ENCODE measurements around the gene HYAL3. TPM values are rescaled to one million over a fixed set of nuclear protein-coding genes. Genes with fewer than 3 reads are reported as not detected.
A peak's percentile ranks its signal among the peaks of the same experiment; 100 is the strongest.

HYAL3 gene
- total RNA-seq, 1 experiment from 2014 or later: 2.9 TPM

DNA sequence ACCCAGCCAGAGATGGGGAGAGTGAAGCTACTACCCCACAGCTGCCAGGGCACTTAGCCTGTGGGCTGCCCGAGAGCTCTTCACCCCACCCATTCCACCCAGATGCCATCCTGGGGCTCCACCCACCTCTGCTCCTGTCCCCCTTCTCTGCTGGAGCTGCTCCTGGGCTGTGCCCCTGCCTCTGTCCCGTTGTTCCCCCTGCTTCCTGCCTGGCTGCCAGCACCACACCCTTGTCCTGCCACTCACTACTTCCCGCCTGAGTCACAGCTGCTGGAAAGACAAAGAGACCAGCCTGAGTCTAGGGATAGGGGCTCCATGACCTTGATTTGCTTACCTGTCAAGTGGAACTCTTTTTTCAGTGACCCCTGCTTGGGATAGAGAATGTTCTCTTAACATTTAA lies 50.8 kb downstream of the HYAL3 start:
- no peaks in the 10 kb centered on the region for H3K9me3 Mint-ChIP-seq
- H3K4me3 Mint-ChIP-seq: no peak overlapping the region
- peaks cover 9% of the 10 kb centered on the region for H3K36me3 Mint-ChIP-seq
- H3K27ac Mint-ChIP-seq: peak overlapping the region; percentile 90
- H3K27me3 Mint-ChIP-seq (ENCODE audit: low read depth): no peaks in the 10 kb centered on the region
- ATAC-seq (no peak), DNase-seq (ENCODE audit: low spot score) (no peak)
- ChIA-PET POLR2A (interaction anchor here (0.6 kb wide), 1 partner anchor 69 kb away, joined by 3 read pairs; no protein-coding TSS in a partner anchor), CTCF (interaction anchor here (0.5 to 6.0 kb wide), 7 partner anchors 9 to 76 kb away, joined by 3 to 151 read pairs (median 35); partner anchors contain the start of genes GNAI2 and GNAT1)
- peaks cover 38% of the 10 kb centered on the region for H3K4me1 Mint-ChIP-seq
- TF ChIP-seq, protein P1, sequence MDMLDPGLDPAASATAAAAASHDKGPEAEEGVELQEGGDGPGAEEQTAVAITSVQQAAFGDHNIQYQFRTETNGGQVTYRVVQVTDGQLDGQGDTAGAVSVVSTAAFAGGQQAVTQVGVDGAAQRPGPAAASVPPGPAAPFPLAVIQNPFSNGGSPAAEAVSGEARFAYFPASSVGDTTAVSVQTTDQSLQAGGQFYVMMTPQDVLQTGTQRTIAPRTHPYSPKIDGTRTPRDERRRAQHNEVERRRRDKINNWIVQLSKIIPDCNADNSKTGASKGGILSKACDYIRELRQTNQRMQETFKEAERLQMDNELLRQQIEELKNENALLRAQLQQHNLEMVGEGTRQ (CRISPR knock-in tag; IDR thresholded peaks at IDR 0.05): no peak
- TF ChIP-seq NFATC4 (CRISPR knock-in tag; IDR thresholded peaks at IDR 0.05): no peak
- TF ChIP-seq, protein P2, sequence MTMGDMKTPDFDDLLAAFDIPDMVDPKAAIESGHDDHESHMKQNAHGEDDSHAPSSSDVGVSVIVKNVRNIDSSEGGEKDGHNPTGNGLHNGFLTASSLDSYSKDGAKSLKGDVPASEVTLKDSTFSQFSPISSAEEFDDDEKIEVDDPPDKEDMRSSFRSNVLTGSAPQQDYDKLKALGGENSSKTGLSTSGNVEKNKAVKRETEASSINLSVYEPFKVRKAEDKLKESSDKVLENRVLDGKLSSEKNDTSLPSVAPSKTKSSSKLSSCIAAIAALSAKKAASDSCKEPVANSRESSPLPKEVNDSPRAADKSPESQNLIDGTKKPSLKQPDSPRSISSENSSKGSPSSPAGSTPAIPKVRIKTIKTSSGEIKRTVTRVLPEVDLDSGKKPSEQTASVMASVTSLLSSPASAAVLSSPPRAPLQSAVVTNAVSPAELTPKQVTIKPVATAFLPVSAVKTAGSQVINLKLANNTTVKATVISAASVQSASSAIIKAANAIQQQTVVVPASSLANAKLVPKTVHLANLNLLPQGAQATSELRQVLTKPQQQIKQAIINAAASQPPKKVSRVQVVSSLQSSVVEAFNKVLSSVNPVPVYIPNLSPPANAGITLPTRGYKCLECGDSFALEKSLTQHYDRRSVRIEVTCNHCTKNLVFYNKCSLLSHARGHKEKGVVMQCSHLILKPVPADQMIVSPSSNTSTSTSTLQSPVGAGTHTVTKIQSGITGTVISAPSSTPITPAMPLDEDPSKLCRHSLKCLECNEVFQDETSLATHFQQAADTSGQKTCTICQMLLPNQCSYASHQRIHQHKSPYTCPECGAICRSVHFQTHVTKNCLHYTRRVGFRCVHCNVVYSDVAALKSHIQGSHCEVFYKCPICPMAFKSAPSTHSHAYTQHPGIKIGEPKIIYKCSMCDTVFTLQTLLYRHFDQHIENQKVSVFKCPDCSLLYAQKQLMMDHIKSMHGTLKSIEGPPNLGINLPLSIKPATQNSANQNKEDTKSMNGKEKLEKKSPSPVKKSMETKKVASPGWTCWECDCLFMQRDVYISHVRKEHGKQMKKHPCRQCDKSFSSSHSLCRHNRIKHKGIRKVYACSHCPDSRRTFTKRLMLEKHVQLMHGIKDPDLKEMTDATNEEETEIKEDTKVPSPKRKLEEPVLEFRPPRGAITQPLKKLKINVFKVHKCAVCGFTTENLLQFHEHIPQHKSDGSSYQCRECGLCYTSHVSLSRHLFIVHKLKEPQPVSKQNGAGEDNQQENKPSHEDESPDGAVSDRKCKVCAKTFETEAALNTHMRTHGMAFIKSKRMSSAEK (CRISPR knock-in tag; IDR thresholded peaks at IDR 0.05; ENCODE audit: borderline replicate concordance): no peak
- TF ChIP-seq NFE2L1 (CRISPR knock-in tag; IDR thresholded peaks at IDR 0.05): no peak
- TF ChIP-seq ZNF416 (CRISPR knock-in tag; IDR thresholded peaks at IDR 0.05): no peak
- TF ChIP-seq TEAD1 (CRISPR knock-in tag; IDR thresholded peaks at IDR 0.05): no peak
- TF ChIP-seq, protein P3, sequence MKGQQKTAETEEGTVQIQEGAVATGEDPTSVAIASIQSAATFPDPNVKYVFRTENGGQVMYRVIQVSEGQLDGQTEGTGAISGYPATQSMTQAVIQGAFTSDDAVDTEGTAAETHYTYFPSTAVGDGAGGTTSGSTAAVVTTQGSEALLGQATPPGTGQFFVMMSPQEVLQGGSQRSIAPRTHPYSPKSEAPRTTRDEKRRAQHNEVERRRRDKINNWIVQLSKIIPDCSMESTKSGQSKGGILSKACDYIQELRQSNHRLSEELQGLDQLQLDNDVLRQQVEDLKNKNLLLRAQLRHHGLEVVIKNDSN (CRISPR knock-in tag; IDR thresholded peaks at IDR 0.05): no peak
- TF ChIP-seq HMGA2 (CRISPR knock-in tag; IDR thresholded peaks at IDR 0.05): no peak
- TF ChIP-seq NFYB (CRISPR knock-in tag; conservative IDR thresholded peaks at IDR 0.05; ENCODE audit: low read depth): no peak
- TF ChIP-seq, protein P4, sequence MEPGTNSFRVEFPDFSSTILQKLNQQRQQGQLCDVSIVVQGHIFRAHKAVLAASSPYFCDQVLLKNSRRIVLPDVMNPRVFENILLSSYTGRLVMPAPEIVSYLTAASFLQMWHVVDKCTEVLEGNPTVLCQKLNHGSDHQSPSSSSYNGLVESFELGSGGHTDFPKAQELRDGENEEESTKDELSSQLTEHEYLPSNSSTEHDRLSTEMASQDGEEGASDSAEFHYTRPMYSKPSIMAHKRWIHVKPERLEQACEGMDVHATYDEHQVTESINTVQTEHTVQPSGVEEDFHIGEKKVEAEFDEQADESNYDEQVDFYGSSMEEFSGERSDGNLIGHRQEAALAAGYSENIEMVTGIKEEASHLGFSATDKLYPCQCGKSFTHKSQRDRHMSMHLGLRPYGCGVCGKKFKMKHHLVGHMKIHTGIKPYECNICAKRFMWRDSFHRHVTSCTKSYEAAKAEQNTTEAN (CRISPR knock-in tag; IDR thresholded peaks at IDR 0.05): no peak

DNA sequence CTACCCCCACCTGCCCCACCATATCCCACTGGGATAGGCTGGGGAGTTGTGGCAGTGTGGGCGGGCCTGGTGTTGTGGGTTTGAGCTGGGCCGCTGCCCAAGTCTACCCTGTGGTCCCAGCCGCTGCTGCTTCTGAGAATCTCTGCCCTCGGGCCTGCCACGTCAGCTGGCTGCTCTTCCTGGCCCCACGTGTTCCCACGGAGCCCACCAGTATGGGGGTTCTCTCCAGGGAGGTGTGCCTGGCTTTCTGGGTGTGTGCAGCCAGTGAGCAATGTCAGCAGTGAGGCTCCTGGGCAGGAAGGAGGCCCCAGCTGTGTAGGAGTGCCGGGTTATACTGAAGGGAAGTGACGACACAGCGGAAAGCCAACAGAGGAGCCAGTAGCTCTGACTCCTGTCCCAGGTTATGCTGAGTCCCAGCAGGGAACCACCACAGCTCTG lies 52.7 kb downstream of the HYAL3 start:
- peaks cover 7% of the 10 kb centered on the region; the same call in 1 of the 2 replicates for H3K36me3 Mint-ChIP-seq
- no peak for DNase-seq (ENCODE audit: low spot score)
- H3K27me3 Mint-ChIP-seq (ENCODE audit: low read depth): no peaks in the 10 kb centered on the region
- H3K4me1 Mint-ChIP-seq: peaks cover 55% of the 10 kb centered on the region
- TF ChIP-seq HMGA2 (CRISPR knock-in tag; IDR thresholded peaks at IDR 0.05) (no peak), TCF7 (CRISPR knock-in tag; IDR thresholded peaks at IDR 0.05; ENCODE audit: low read depth) (peak; percentile 39; the same call in 1 of the 2 replicates), ZBTB21 (CRISPR knock-in tag; IDR thresholded peaks at IDR 0.05; ENCODE audit: borderline replicate concordance) (0 out of 2 replicates have a peak, but pooled peaks have one; percentile 21)
- POLR2A ChIA-PET: interaction anchor here (0.7 to 1.7 kb wide), 8 partner anchors 8 to 124 kb away, joined by 3 to 10 read pairs (median 4); no protein-coding TSS in a partner anchor
- ATAC-seq: peak; percentile 33
- CTCF ChIA-PET: interaction anchor here (0.5 to 6.0 kb wide), 50 partner anchors 9 to 406 kb away, joined by 3 to 154 read pairs (median 5); partner anchors contain the start of genes C3orf18, CYB561D2, GNAI2 and GNAT1
- H3K9me3 Mint-ChIP-seq: no peaks in the 10 kb centered on the region
- H3K27ac Mint-ChIP-seq: peak overlapping the region; percentile 89
- H3K4me3 Mint-ChIP-seq: peak overlapping the region; percentile 40; the same call in 1 of the 2 replicates

DNA sequence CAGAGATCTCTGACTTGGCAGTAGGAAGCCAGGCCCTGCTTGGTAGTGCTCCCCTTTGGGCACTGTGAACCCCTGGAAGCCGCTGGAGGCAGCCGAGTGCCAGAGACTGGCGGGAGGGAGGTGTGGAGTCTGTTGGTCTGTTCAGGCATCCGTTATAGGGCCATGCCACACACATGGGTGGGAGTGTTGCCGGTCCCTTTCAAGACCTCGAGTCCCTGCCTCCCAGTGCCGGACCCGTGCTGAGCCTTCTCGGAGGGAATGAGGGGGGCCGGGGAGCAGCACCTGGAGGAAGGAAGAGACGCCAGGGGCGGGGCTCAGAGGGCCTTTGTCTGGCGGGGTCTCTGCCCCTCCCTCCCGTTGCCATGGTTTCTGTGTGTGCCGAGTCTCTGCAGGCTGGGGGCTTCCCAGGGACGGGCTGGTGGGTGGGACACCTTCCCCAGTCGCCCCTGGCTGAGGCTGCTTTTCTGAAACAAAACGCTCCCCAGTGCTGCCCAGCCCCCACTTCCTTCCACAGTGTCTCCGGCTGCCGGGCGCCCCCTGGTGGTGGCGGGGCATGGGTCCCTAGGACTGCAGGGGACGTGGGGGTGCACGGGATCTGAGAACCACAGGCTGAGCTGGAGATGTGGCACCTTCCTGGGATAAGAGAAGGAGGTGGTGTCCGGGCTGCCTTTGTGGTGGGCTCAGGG lies 53.2 kb downstream of the HYAL3 start:
- Mint-ChIP-seq H3K4me1 (peaks cover 59% of the 10 kb centered on the region), H3K27me3 (ENCODE audit: low read depth) (no peaks in the 10 kb centered on the region), H3K9me3 (no peaks in the 10 kb centered on the region), H3K4me3 (peak overlapping the region; percentile 40), H3K36me3 (peaks cover 2% of the 10 kb centered on the region; the same call in 1 of the 2 replicates), H3K27ac (peak overlapping the region; percentile 91)
- CTCF ChIA-PET: interaction anchor here (0.5 to 6.0 kb wide), 50 partner anchors 8 to 407 kb away, joined by 3 to 154 read pairs (median 5); partner anchors contain the start of genes C3orf18, CYB561D2, GNAI2 and GNAT1
- POLR2A ChIA-PET: interaction anchor here (0.7 to 1.7 kb wide), 8 partner anchors 7 to 123 kb away, joined by 3 to 10 read pairs (median 4); no protein-coding TSS in a partner anchor
- DNase-seq (ENCODE audit: low spot score) (peak; percentile 98), ATAC-seq (peak; percentile 73)
- TF ChIP-seq, protein P2 (CRISPR knock-in tag; IDR thresholded peaks at IDR 0.05; ENCODE audit: borderline replicate concordance): no peak
- TF ChIP-seq HMGA2 (CRISPR knock-in tag; IDR thresholded peaks at IDR 0.05) (no peak), NFE2L1 (CRISPR knock-in tag; IDR thresholded peaks at IDR 0.05) (no peak)
- TF ChIP-seq, protein P5, sequence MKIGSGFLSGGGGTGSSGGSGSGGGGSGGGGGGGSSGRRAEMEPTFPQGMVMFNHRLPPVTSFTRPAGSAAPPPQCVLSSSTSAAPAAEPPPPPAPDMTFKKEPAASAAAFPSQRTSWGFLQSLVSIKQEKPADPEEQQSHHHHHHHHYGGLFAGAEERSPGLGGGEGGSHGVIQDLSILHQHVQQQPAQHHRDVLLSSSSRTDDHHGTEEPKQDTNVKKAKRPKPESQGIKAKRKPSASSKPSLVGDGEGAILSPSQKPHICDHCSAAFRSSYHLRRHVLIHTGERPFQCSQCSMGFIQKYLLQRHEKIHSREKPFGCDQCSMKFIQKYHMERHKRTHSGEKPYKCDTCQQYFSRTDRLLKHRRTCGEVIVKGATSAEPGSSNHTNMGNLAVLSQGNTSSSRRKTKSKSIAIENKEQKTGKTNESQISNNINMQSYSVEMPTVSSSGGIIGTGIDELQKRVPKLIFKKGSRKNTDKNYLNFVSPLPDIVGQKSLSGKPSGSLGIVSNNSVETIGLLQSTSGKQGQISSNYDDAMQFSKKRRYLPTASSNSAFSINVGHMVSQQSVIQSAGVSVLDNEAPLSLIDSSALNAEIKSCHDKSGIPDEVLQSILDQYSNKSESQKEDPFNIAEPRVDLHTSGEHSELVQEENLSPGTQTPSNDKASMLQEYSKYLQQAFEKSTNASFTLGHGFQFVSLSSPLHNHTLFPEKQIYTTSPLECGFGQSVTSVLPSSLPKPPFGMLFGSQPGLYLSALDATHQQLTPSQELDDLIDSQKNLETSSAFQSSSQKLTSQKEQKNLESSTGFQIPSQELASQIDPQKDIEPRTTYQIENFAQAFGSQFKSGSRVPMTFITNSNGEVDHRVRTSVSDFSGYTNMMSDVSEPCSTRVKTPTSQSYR (CRISPR knock-in tag; IDR thresholded peaks at IDR 0.05): peak; percentile 96
